C4-2B (cell line): Measurements from ENCODE around the gene PARD3B.

Experiments
- CTCF ChIP-seq: fragments of 450-650 bp; conservative IDR thresholded peaks from 2 replicates; pipeline ENCODE4 v1.5.1; 2017; ENCODE audit warnings: mild to moderate bottlenecking
- ZFX ChIP-seq: fragments of 450-650 bp; IDR thresholded peaks from 2 replicates; pipeline ENCODE4 v1.6.1; 2017

- no peak for TF ChIP-seq CTCF
- TF ChIP-seq ZFX: no peak
These were observed 429.2 kb downstream of the PARD3B start for GRCh38 chr2:204974487-204974886.
